ENCODE measurements around the gene PON3. TPM values are rescaled to one million over a fixed set of nuclear protein-coding genes. Genes with fewer than 3 reads are reported as not detected.

The PON3 gene
- total RNA-seq, 3 donors from 2014 or later = 3.2 to 8.2 (median 4.2) TPM

DNA sequence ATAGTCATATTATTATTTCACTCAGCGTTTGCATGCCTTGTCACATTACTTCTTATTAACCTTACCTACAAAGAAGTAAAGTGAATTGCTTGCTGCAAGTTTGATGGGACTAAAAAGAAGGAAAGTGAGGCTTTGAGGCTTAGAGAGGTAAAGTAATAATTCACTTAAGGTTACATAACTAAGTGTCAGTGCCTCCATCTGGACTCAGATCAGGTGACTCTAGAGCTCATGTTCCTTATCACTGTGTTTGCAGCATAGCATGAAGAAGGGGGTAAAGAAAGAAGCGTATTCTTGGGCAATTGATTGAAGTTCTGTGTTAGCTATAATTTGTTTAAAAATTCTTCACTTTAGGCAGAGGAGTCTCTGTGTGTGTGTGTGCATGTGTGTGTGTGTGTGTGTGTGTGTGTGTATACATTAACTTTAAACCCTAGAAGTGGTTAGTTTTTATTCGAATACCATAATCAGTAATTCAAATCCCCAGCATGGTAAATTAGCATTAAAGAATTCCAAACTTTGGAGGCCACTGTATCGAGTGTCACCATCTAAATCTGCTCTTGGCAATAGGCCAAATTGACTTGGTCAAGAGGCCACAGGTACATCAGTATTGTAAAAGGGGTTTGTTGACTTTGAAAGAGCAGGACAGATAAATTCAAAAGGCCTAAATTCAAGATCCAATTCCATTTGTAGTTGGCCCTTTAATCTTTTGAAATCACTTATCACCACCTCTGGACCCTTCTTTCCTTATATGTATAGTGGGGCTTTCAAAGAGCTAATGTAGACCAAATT, 2.2 kb upstream of the PON3 start:
- no peak overlapping the region for H3K4me3 ChIP-seq
- no peak for ATAC-seq
- intact Hi-C loops (cut with DNase I, micrococcal nuclease) = no loop called here
- H3K9me3 ChIP-seq = no peaks in the 10 kb centered on the region
- TF ChIP-seq, protein P1, sequence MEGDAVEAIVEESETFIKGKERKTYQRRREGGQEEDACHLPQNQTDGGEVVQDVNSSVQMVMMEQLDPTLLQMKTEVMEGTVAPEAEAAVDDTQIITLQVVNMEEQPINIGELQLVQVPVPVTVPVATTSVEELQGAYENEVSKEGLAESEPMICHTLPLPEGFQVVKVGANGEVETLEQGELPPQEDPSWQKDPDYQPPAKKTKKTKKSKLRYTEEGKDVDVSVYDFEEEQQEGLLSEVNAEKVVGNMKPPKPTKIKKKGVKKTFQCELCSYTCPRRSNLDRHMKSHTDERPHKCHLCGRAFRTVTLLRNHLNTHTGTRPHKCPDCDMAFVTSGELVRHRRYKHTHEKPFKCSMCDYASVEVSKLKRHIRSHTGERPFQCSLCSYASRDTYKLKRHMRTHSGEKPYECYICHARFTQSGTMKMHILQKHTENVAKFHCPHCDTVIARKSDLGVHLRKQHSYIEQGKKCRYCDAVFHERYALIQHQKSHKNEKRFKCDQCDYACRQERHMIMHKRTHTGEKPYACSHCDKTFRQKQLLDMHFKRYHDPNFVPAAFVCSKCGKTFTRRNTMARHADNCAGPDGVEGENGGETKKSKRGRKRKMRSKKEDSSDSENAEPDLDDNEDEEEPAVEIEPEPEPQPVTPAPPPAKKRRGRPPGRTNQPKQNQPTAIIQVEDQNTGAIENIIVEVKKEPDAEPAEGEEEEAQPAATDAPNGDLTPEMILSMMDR (IDR thresholded peaks at IDR 0.05) = no peak
- DNase-seq = no peak
- no peaks in the 10 kb centered on the region for H3K36me3 ChIP-seq (ENCODE audit: low read depth)
- H3K4me1 ChIP-seq (ENCODE audit: low read depth) = peaks cover 3% of the 10 kb centered on the region

DNA sequence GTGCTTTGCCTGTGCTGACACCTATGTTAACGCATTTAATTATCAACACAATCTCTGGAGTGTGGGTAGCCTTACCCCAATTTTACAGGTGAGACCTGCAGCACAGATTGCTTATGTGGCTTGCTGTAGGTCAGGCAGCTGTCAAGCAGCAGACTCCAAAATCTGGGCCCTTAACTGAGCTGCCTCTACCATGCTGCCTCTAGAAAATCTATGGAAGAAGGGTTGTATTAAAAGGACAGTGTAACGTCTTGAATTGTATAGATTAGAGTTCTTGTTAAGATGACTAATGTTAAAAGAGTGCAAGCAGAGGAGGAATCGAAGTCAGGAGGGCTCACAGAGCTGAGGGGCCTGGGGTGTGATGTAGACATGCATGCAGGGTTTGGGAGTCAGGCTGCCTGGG, 1.2 kb upstream of the PON3 start:
- intact Hi-C loops (cut with DNase I, micrococcal nuclease) = no loop called here
- ATAC-seq (no peak), DNase-seq (no peak)
- TF ChIP-seq, protein P1 (IDR thresholded peaks at IDR 0.05) = no peak
- H3K36me3 ChIP-seq (ENCODE audit: low read depth) = no peaks in the 10 kb centered on the region
- no peak overlapping the region for H3K4me3 ChIP-seq
- H3K9me3 ChIP-seq = no peaks in the 10 kb centered on the region
- H3K4me1 ChIP-seq (ENCODE audit: low read depth) = peaks cover 3% of the 10 kb centered on the region

DNA sequence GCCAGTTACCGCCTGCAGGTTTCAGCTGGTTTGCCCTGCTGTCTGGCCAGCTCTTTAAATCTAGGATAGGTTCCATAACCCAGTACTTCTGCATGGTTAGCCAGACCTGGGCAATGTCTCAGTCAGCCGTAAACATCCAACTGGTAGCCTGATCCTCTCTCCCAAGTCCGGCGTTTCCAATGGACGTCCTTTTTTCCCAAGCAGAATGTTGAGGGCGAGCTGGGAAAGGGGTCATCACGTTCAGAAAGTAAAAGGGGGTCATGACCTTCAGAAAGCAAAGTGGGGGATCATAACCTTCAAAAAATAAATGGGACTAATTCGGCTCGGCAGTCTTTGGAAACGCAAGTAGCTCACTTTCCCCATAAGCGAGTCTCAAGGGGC, 430 bp downstream of the PON3 start:
- no peaks in the 10 kb centered on the region for H3K9me3 ChIP-seq
- DNase-seq (no peak), ATAC-seq (no peak)
- H3K4me1 ChIP-seq (ENCODE audit: low read depth) = peaks cover 3% of the 10 kb centered on the region
- intact Hi-C loops (cut with DNase I, micrococcal nuclease) = no loop called here
- H3K36me3 ChIP-seq (ENCODE audit: low read depth) = no peaks in the 10 kb centered on the region
- no peak overlapping the region for H3K4me3 ChIP-seq
- TF ChIP-seq, protein P1 (IDR thresholded peaks at IDR 0.05) = no peak

DNA sequence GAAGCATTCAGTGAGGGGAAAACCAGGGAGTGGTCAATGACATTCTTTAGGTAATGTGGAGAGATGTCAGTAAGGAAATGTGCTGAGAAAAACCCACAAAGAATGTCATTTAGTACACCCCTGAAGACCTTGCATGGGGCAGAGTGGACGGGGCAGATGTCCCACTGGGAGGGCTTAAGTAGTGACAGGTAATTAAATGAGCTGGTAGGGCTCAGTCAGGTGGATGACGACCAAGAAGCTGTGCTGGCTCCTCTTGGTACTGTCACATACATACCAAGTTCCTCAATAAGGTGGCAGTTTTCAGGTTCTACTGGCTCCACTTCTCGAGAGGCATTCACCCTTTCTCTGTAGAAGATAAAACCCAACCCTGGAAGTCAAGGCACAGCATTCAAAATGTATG, 1.8 kb downstream of the PON3 start:
- intact Hi-C loops (cut with DNase I, micrococcal nuclease) = no loop called here
- ATAC-seq = no peak
- H3K4me3 ChIP-seq = no peak overlapping the region
- no peaks in the 10 kb centered on the region for H3K36me3 ChIP-seq (ENCODE audit: low read depth)
- H3K9me3 ChIP-seq = no peaks in the 10 kb centered on the region
- TF ChIP-seq, protein P1 (IDR thresholded peaks at IDR 0.05) = no peak
- no peak for DNase-seq
- peaks cover 3% of the 10 kb centered on the region for H3K4me1 ChIP-seq (ENCODE audit: low read depth)

DNA sequence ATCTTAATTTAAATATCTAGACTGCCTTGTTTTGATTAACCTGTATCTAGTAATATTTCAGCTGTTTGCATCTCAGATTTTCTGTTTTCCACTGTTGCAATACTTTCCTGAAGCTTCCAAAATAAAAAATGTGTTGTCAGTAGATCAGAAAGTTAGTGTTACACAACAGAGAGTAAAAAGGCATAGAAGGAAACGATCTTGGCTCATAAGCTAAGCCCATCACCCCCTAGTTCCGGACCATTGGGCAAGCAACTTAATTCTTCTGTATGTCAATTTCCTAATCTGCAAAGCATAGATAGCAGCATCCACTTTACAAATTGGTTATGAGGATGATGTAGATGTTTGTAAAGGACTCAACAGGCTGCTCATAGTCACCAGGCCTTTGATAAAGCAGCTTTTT, 4.4 kb downstream of the PON3 start:
- H3K4me1 ChIP-seq (ENCODE audit: low read depth) = no peaks in the 10 kb centered on the region
- ATAC-seq (no peak), DNase-seq (no peak)
- H3K4me3 ChIP-seq = no peak overlapping the region
- H3K36me3 ChIP-seq (ENCODE audit: low read depth) = no peaks in the 10 kb centered on the region
- TF ChIP-seq, protein P1 (IDR thresholded peaks at IDR 0.05) = no peak
- intact Hi-C loops (cut with DNase I, micrococcal nuclease) = no loop called here
- H3K9me3 ChIP-seq = no peaks in the 10 kb centered on the region

All from mucosa of descending colon (tissue), 3 donors.